Gastrocnemius medialis (tissue), 4 donors: Measurements from ENCODE around the gene ATXN7L3B. TPM values are rescaled to one million over a fixed set of nuclear protein-coding genes. Genes with fewer than 3 reads are reported as not detected.

Experiments
- ATAC-seq, 2 donors: fragments of 150-250 bp; one replicate each; pipeline ENCODE4 v1.9.1; 2016
- DNase-seq, 2 donors: peaks; one replicate each; pipeline ENCODE4 v3.0.0-alpha.2; 2019
- H3K27ac ChIP-seq, 4 donors: fragments of 200-600 bp; sonication (generic); 1 replicate in 1 of 4; 2 replicates in 3 of 4; pipeline ENCODE4 v1.5.1; 2016 to 2018; ENCODE audit warnings: mild to moderate bottlenecking in 2 of 4, moderate library complexity in 1 of 4
- H3K27me3 ChIP-seq, 3 donors: fragments of 200-600 bp; sonication (generic) in 2 of 3; 1 replicate in 1 of 3; 2 replicates in 2 of 3; pipeline versions ENCODE4 v1.5.1 to v1.6.0; 2016 to 2019; ENCODE audit warnings: mild to moderate bottlenecking in 1 of 3, moderate library complexity in 1 of 3
- H3K36me3 ChIP-seq, 2 donors: fragments of 200-600 bp; sonication (generic) in 1 of 2; one replicate each; pipeline ENCODE4 v1.5.1; 2017 to 2018
- H3K4me1 ChIP-seq, 2 donors: fragments of 200-600 bp; sonication (generic) in 1 of 2; one replicate each; pipeline ENCODE4 v1.5.1; 2016 to 2017; ENCODE audit warnings: mild to moderate bottlenecking in 2 of 2
- H3K4me3 ChIP-seq, 4 donors: fragments of 200-600 bp; sonication (generic) in 3 of 4; 1 replicate in 1 of 4; 2 replicates in 3 of 4; pipeline ENCODE4 v1.5.1; 2016 to 2019; ENCODE audit warnings: mild to moderate bottlenecking in 2 of 4
- H3K9me3 ChIP-seq, 3 donors: fragments of 200-600 bp; sonication (generic) in 2 of 3; 1 replicate in 1 of 3; 2 replicates in 2 of 3; pipeline ENCODE4 v1.5.1; 2016 to 2019
- CTCF ChIP-seq, 5 experiments: fragments of 450-650 bp in 3 of 5; fragments of 200-600 bp in 2 of 5; sonication (generic) in 2 of 5; IDR thresholded peaks in 4 of 5; conservative IDR thresholded peaks in 1 of 5; 1 replicate in 4 of 5; 2 replicates in 1 of 5; pipeline ENCODE4 v1.5.1; 2016 to 2019; ENCODE audit warnings: antibody characterized with exemption in 5 of 5, mild to moderate bottlenecking in 3 of 5, moderate library complexity in 3 of 5
- POLR2A ChIP-seq, 2 donors: fragments of 450-650 bp; IDR thresholded peaks; one replicate each; pipeline ENCODE4 v1.6.1; 2017; ENCODE audit warnings: antibody characterized with exemption in 2 of 2, mild to moderate bottlenecking in 2 of 2, moderate library complexity in 2 of 2
- in situ Hi-C, 4 donors: fragments of 200-750 bp; cut with MboI; loops; one replicate each; pipeline versions ENCODE4 v1.15.0 to v1.8.0; 2017; ENCODE audit warnings: low sequenced_read_pairs in 4 of 4
- intact Hi-C: fragments of 100-400 bp; cut with DNase I; formaldehyde crosslinking; loops from one replicate; pipeline ENCODE4 v1.15.1; 2023; ENCODE audit warnings: low total_unique reads
- total RNA-seq, 4 donors: library from RNA; depleted of rRNA; stranded (reverse); fragments of >200 nt; gene quantifications; one replicate each; pipeline versions ENCODE4 v1.1.0 to v1.2.3, GENCODE V29; 2016

The ATXN7L3B gene
- total RNA-seq, 4 donors from 2014 or later = 13.6 to 21.7 (median 18.0) TPM

- no peak for DNase-seq
- Histone ChIP-seq H3K27me3 (no peaks in the 10 kb centered on the region), H3K27ac (peak overlapping the region; percentile 85 to 93 (median 90)), H3K4me3 (peak overlapping the region; percentile 81 to 88 (median 82)), H3K9me3 (no peaks in the 10 kb centered on the region), H3K4me1 (peaks cover 37 to 40% of the 10 kb centered on the region in 2 donors), H3K36me3 (peaks cover 0 to 8% of the 10 kb centered on the region in 2 donors)
- intact Hi-C loops = no loop called here
- in situ Hi-C loops = no loop called here
- peak; percentile 50 to 56 for ATAC-seq
- no peak for TF ChIP-seq POLR2A (IDR thresholded peaks at IDR 0.05)
- peak; percentile 47 to 85 (median 61) for TF ChIP-seq CTCF (IDR thresholded peaks at IDR 0.05 in 4 of 5, conservative IDR thresholded peaks at IDR 0.05 in 1 of 5)
Measured at GRCh38 chr12:74537126-74537706, 419 bp upstream of the ATXN7L3B start.

- Histone ChIP-seq H3K4me1 (peaks cover 39 to 40% of the 10 kb centered on the region in 2 donors), H3K4me3 (peak overlapping the region; percentile 81 to 88 (median 82)), H3K9me3 (no peaks in the 10 kb centered on the region), H3K36me3 (peaks cover 0 to 8% of the 10 kb centered on the region in 2 donors), H3K27ac (peak overlapping the region; percentile 85 to 93 (median 90)), H3K27me3 (no peaks in the 10 kb centered on the region)
- DNase-seq (no peak), ATAC-seq (peak in 1 of 2 donors; percentile 12)
- in situ Hi-C loops (no loop called here), intact Hi-C loops (no loop called here)
- TF ChIP-seq POLR2A (IDR thresholded peaks at IDR 0.05) (no peak), CTCF (IDR thresholded peaks at IDR 0.05 in 4 of 5, conservative IDR thresholded peaks at IDR 0.05 in 1 of 5) (peak in 1 of 5 experiments; percentile 19)
Measured at GRCh38 chr12:74538491-74539258, 1.0 kb downstream of the ATXN7L3B start.

- Histone ChIP-seq H3K36me3 (peaks cover 0 to 8% of the 10 kb centered on the region in 2 donors), H3K27ac (peak overlapping the region; percentile 85 to 93 (median 90)), H3K4me1 (peaks cover 39 to 40% of the 10 kb centered on the region in 2 donors), H3K4me3 (peak overlapping the region; percentile 81 to 88 (median 82)), H3K27me3 (no peaks in the 10 kb centered on the region), H3K9me3 (no peaks in the 10 kb centered on the region)
- in situ Hi-C loops = no loop called here
- no peak for TF ChIP-seq CTCF (IDR thresholded peaks at IDR 0.05 in 4 of 5, conservative IDR thresholded peaks at IDR 0.05 in 1 of 5)
- ATAC-seq = no peak
- intact Hi-C loops = no loop called here
- DNase-seq = no peak
Measured at GRCh38 chr12:74539261-74539660, 1.6 kb downstream of the ATXN7L3B start.

GRCh38 chr12:74539765-74540526, 2.3 kb downstream of the ATXN7L3B start:
- intact Hi-C loops = no loop called here
- peak overlapping the region; percentile 81 to 88 (median 82) for H3K4me3 ChIP-seq
- no peaks in the 10 kb centered on the region for H3K9me3 ChIP-seq
- in situ Hi-C loops = no loop called here
- TF ChIP-seq POLR2A (IDR thresholded peaks at IDR 0.05) (no peak), CTCF (IDR thresholded peaks at IDR 0.05 in 4 of 5, conservative IDR thresholded peaks at IDR 0.05 in 1 of 5) (no peak)
- peaks cover 39 to 40% of the 10 kb centered on the region in 2 donors for H3K4me1 ChIP-seq
- no peak for DNase-seq
- no peaks in the 10 kb centered on the region for H3K27me3 ChIP-seq
- H3K27ac ChIP-seq = peak overlapping the region; percentile 85 to 93 (median 90)
- H3K36me3 ChIP-seq = peaks cover 0 to 8% of the 10 kb centered on the region in 2 donors
- no peak for ATAC-seq
